GM12872 (cell line): ENCODE results near the gene GAPVD1.

Experiments
- CTCF ChIP-seq: IDR thresholded peaks from 3 replicates; pipeline ENCODE4 v1.5.1; 2011; ENCODE audit warnings: low read depth, mild to moderate bottlenecking, low read length, moderate library complexity; ENCODE audit not compliant: insufficient read depth

Gene GAPVD1

GRCh38 chr9:125312411-125312810, 50.8 kb downstream of the GAPVD1 start:
- TF ChIP-seq CTCF: no peak

GRCh38 chr9:125317704-125318103, 56.1 kb downstream of the GAPVD1 start:
- no peak for TF ChIP-seq CTCF

- no peak for TF ChIP-seq CTCF
Measured at GRCh38 chr9:125321496-125321895, 59.9 kb downstream of the GAPVD1 start.

- no peak for TF ChIP-seq CTCF
Measured at GRCh38 chr9:125323615-125324014, 62.0 kb downstream of the GAPVD1 start.

GRCh38 chr9:125325826-125326225, 64.2 kb downstream of the GAPVD1 start:
- no peak for TF ChIP-seq CTCF

- no peak for TF ChIP-seq CTCF
Measured at GRCh38 chr9:125329978-125330377, 68.4 kb downstream of the GAPVD1 start.

- TF ChIP-seq CTCF: no peak
Measured at GRCh38 chr9:125330587-125330986, 69.0 kb downstream of the GAPVD1 start.

GRCh38 chr9:125332527-125332926, 70.9 kb downstream of the GAPVD1 start:
- TF ChIP-seq CTCF: no peak
